ENCODE data around the gene PSMD13.
"Not testable (repeated sequence)": the region's sequence is repeated elsewhere in the genome, so short reads cannot be mapped to it uniquely, and the experiment has no call there.

PSMD13 gene

GRCh38 chr11:217704-218103, 19.1 kb upstream of the PSMD13 start:
- DNase-seq (ENCODE audit: low read depth, low spot score): no peak

- DNase-seq (ENCODE audit: low read depth, low spot score): no peak
These were observed 17.8 kb upstream of the PSMD13 start for GRCh38 chr11:218815-219593.

- not testable (repeated sequence) for DNase-seq (ENCODE audit: low read depth, low spot score)
These were observed 16.0 kb upstream of the PSMD13 start for GRCh38 chr11:220641-221215.

- no peak for DNase-seq (ENCODE audit: low read depth, low spot score)
These were observed 15.2 kb upstream of the PSMD13 start for GRCh38 chr11:221539-221938.

- DNase-seq (ENCODE audit: low read depth, low spot score): no peak
These were observed 14.6 kb upstream of the PSMD13 start for GRCh38 chr11:221998-222789.

GRCh38 chr11:223026-223789, 13.6 kb upstream of the PSMD13 start:
- DNase-seq (ENCODE audit: low read depth, low spot score): no peak

- no peak for DNase-seq (ENCODE audit: low read depth, low spot score)
These were observed 12.9 kb upstream of the PSMD13 start for GRCh38 chr11:223884-224283.

GRCh38 chr11:224424-224823, 12.4 kb upstream of the PSMD13 start:
- no peak for DNase-seq (ENCODE audit: low read depth, low spot score)

GRCh38 chr11:225734-226453, 10.9 kb upstream of the PSMD13 start:
- DNase-seq (ENCODE audit: low read depth, low spot score): no peak

- no peak for DNase-seq (ENCODE audit: low read depth, low spot score)
These were observed 8.9 kb upstream of the PSMD13 start for GRCh38 chr11:227824-228379.

- DNase-seq (ENCODE audit: low read depth, low spot score): no peak
These were observed 6.3 kb upstream of the PSMD13 start for GRCh38 chr11:230431-230830.

GRCh38 chr11:232783-233565, 3.8 kb upstream of the PSMD13 start:
- DNase-seq (ENCODE audit: low read depth, low spot score): no peak

GRCh38 chr11:235180-235579, 1.6 kb upstream of the PSMD13 start:
- DNase-seq (ENCODE audit: low read depth, low spot score): no peak

- DNase-seq (ENCODE audit: low read depth, low spot score): no peak
These were observed 1.2 kb upstream of the PSMD13 start for GRCh38 chr11:235609-235996.

GRCh38 chr11:235997-236773, 591 bp upstream of the PSMD13 start, which contains the start of gene SIRT3:
TSS of gene SIRT3 (minus strand) at chr11:236342. CDS start at chr11:236328, 14 bp downstream.
- peak; percentile 24 for DNase-seq (ENCODE audit: low read depth, low spot score)

GRCh38 chr11:238346-238745, 1.6 kb downstream of the PSMD13 start:
- not testable (repeated sequence) for DNase-seq (ENCODE audit: low read depth, low spot score)

GRCh38 chr11:240315-240714, 3.5 kb downstream of the PSMD13 start:
- no peak for DNase-seq (ENCODE audit: low read depth, low spot score)

- no peak for DNase-seq (ENCODE audit: low read depth, low spot score)
These were observed 4.9 kb downstream of the PSMD13 start for GRCh38 chr11:241634-242033.

GRCh38 chr11:244376-244775, 7.6 kb downstream of the PSMD13 start:
- no peak for DNase-seq (ENCODE audit: low read depth, low spot score)

Measured in smooth muscle cell of the brain vasculature (primary cell).